B cell (primary cell): ENCODE results near the gene RGS7. TPM values are rescaled to one million over a fixed set of nuclear protein-coding genes. Genes with fewer than 3 reads are reported as not detected.

Experiments used
- ATAC-seq: fragments of 200-7000 bp; cut with Tn5 transposase; one replicate; pipeline ENCODE4 v1.10.0; 2021; ENCODE audit warnings: low read depth, mild to moderate bottlenecking, moderate number of reproducible peaks, moderate library complexity
- CTCF ChIA-PET: fragments of 350-600 bp; sonication (Branson Sonifier 250); formaldehyde crosslinking; loops from one replicate; lab custom pipeline; 2021; ENCODE audit warnings: antibody characterized with exemption, inconsistent platforms; lab: Charles Lee
- POLR2A ChIA-PET: fragments of 350-600 bp; sonication (Branson Sonifier 250); formaldehyde crosslinking; loops from one replicate; lab custom pipeline; 2021; ENCODE audit warnings: antibody characterized with exemption; lab: Charles Lee
- DNase-seq: peaks from one replicate; pipeline ENCODE4 v3.0.0; 2013
- H2AFZ ChIP-seq: 2 replicates; pipeline ENCODE4 v1.6.1; 2012; ENCODE audit warnings: mild to moderate bottlenecking, low read depth, low read length; ENCODE audit not compliant: insufficient read depth, poor library complexity, severe bottlenecking
- H3K27ac ChIP-seq, 2 donors: 1 replicate in 1 of 2; 2 replicates in 1 of 2; pipeline ENCODE4 v1.5.1; 2012 to 2013; ENCODE audit warnings: low read length in 2 of 2, mild to moderate bottlenecking in 2 of 2, moderate library complexity in 1 of 2
- H3K27me3 ChIP-seq, 4 experiments: fragments of 200-600 bp in 1 of 4; sonication (generic) in 1 of 4; replicated peaks in 1 of 4; 1 replicate in 2 of 4; 2 replicates in 2 of 4; pipeline versions ENCODE4 v1.6.1 to v1.7.0; 2013 to 2016; ENCODE audit warnings: low read length in 3 of 4, mild to moderate bottlenecking in 2 of 4, mixed read lengths in 1 of 4, moderate library complexity in 1 of 4; ENCODE audit not compliant: insufficient read depth in 4 of 4, control insufficient read depth in 3 of 4; ENCODE audit errors: control extremely low read depth in 1 of 4
- H3K36me3 ChIP-seq, 2 experiments: replicated peaks in 1 of 2; 1 replicate in 1 of 2; 2 replicates in 1 of 2; pipeline versions ENCODE4 v1.6.1 to v1.7.1; 2013; ENCODE audit warnings: low read length in 1 of 2; ENCODE audit not compliant: insufficient read depth in 2 of 2, control insufficient read depth in 1 of 2; ENCODE audit errors: control extremely low read depth in 1 of 2, extremely low read depth in 1 of 2
- H3K4me1 ChIP-seq, 2 donors: fragments of 200-600 bp in 1 of 2; sonication (generic) in 1 of 2; 1 replicate in 1 of 2; 2 replicates in 1 of 2; pipeline versions ENCODE4 v1.5.1 to v1.6.1; 2013 to 2017; ENCODE audit warnings: low read length in 2 of 2; ENCODE audit not compliant: control insufficient read depth in 2 of 2, insufficient read depth in 2 of 2
- H3K4me2 ChIP-seq: replicated peaks from 2 replicates; pipeline ENCODE3; 2012; ENCODE audit warnings: mild to moderate bottlenecking, low read depth, low read length; ENCODE audit not compliant: poor library complexity, severe bottlenecking
- H3K4me3 ChIP-seq, 5 experiments: fragments of 200-600 bp in 1 of 5; sonication (generic) in 1 of 5; 1 replicate in 3 of 5; 2 replicates in 2 of 5; pipeline versions ENCODE4 v1.5.1 to v1.7.0; 2011 to 2016; ENCODE audit warnings: low read length in 4 of 5, mild to moderate bottlenecking in 4 of 5, low read depth in 2 of 5, control low read depth in 1 of 5, moderate library complexity in 1 of 5; ENCODE audit not compliant: insufficient read depth in 1 of 5; ENCODE audit errors: control extremely low read depth in 1 of 5, extremely low read depth in 1 of 5
- H3K79me2 ChIP-seq: fragments of 200-600 bp; sonication (generic); one replicate; pipeline ENCODE4 v1.6.0; 2016; ENCODE audit warnings: low read length; ENCODE audit not compliant: control insufficient read depth, insufficient read depth
- H3K9ac ChIP-seq: fragments of 200-600 bp; sonication (generic); 2 replicates; pipeline ENCODE4 v1.6.1; 2017; ENCODE audit warnings: mild to moderate bottlenecking, low read length, moderate library complexity
- H3K9me3 ChIP-seq, 3 donors: one replicate each; pipeline versions ENCODE4 v1.6.1 to v1.7.1; 2013; ENCODE audit warnings: low read length in 2 of 3; ENCODE audit not compliant: control insufficient read depth in 2 of 3, insufficient read depth in 1 of 3; ENCODE audit errors: control extremely low read depth in 1 of 3
- H4K20me1 ChIP-seq: 2 replicates; pipeline ENCODE4 v1.6.0; 2012; ENCODE audit warnings: mild to moderate bottlenecking, low read length; ENCODE audit not compliant: insufficient read depth, control insufficient read depth, poor library complexity, severe bottlenecking
- H3K27ac Mint-ChIP-seq: one replicate; pipeline ENCODE4 v1.8.0; 2021; ENCODE audit warnings: mixed read lengths
- H3K27me3 Mint-ChIP-seq: one replicate; pipeline ENCODE4 v1.8.0; 2021; ENCODE audit warnings: mixed read lengths
- H3K4me1 Mint-ChIP-seq: one replicate; pipeline ENCODE4 v1.8.0; 2021; ENCODE audit warnings: mixed read lengths
- H3K4me3 Mint-ChIP-seq: one replicate; pipeline ENCODE4 v1.8.0; 2021; ENCODE audit warnings: mixed read lengths
- H3K9me3 Mint-ChIP-seq: one replicate; pipeline ENCODE4 v1.8.0; 2022; ENCODE audit warnings: mixed read lengths; ENCODE audit not compliant: insufficient read depth
- CTCF ChIP-seq: fragments of 200-600 bp; IDR thresholded peaks from one replicate; pipeline ENCODE4 v1.8.0; 2022; ENCODE audit warnings: antibody characterized with exemption, mild to moderate bottlenecking
- EZH2 ChIP-seq: IDR thresholded peaks from 2 replicates; pipeline ENCODE4 v1.6.1; 2012; ENCODE audit warnings: borderline replicate concordance, low read depth, mild to moderate bottlenecking, moderate library complexity, low read length; ENCODE audit not compliant: insufficient read depth, poor library complexity, severe bottlenecking
- WGBS: methylation state at CpG from one replicate; pipeline ENCODE4 v1.1.5; 2013; ENCODE audit warnings: missing lambda C conversion rate; ENCODE audit not compliant: insufficient coverage; 5-methylcytosine and 5-hydroxymethylcytosine counted together
- intact Hi-C: fragments of 100-400 bp; cut with micrococcal nuclease; formaldehyde crosslinking; loops from one replicate; pipeline ENCODE4 v1.10.0; 2022
- polyA plus RNA-seq: library from polyadenylated mRNA; depleted of rRNA; stranded (reverse); fragments of >200 nt; gene quantifications from 2 replicates; pipeline ENCODE4 v1.2.3, GENCODE V29; 2012
- total RNA-seq, 2 donors: library from RNA; stranded (reverse); fragments of 120-200 nt in 1 of 2; gene quantifications; 1 replicate in 1 of 2; 2 replicates in 1 of 2; pipeline versions ENCODE4 v1.2.3 to v1.2.4, GENCODE V29; 2013 to 2022

RGS7 gene
- total and polyA plus RNA-seq, 2 donors (not counting 1 experiment from before 2014, with no cell fraction given), result 0.15 to 1.8 TPM

DNA sequence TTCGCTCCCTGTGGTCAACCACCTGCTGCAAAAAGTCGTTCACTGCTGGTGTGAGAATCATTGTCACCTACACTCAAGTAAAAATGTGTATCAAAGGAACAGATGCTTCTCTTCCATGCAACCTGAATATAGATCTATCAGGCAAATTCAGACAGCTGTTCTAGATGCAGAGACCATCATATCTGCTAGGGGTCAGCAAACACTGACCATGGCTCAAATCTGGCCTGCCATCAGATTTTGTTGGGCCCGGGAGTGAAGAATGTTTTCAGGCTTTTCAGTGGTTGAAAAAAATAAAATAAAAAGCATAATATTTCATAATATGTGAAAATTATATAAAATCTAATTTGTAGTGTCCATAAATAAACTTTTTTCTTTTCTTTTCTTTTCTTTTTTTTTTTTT is 199.6 kb downstream of the RGS7 start:
- no peaks in the 10 kb centered on the region for H3K9me3 ChIP-seq
- Mint-ChIP-seq H3K4me3 (no peak overlapping the region), H3K27me3 (no peaks in the 10 kb centered on the region), H3K27ac (no peak overlapping the region), H3K4me1 (peaks cover 4% of the 10 kb centered on the region), H3K9me3 (peaks cover 2% of the 10 kb centered on the region)
- no peak for TF ChIP-seq CTCF
- no peak for TF ChIP-seq EZH2
- H3K27me3 ChIP-seq, result no peaks in the 10 kb centered on the region
- DNase-seq (no peak), ATAC-seq (no peak)
- no peak overlapping the region for H3K4me3 ChIP-seq
- ChIA-PET POLR2A (no interaction called here), CTCF (interaction anchor here (0.7 kb wide), 1 partner anchor 396 kb away, joined by 3 read pairs; no protein-coding TSS in a partner anchor)
- H2AFZ ChIP-seq, result no peak overlapping the region
- no peaks in the 10 kb centered on the region for H4K20me1 ChIP-seq
- H3K4me2 ChIP-seq, result no peak overlapping the region
- H3K4me1 ChIP-seq, result no peaks in the 10 kb centered on the region
- intact Hi-C loops, result no loop called here
- H3K36me3 ChIP-seq, result no peaks in the 10 kb centered on the region
- H3K79me2 ChIP-seq, result no peaks in the 10 kb centered on the region
- H3K27ac ChIP-seq, result no peak overlapping the region
- no peak overlapping the region for H3K9ac ChIP-seq
- 86% methylated on average over 2 of the region's 3 CpGs for WGBS

DNA sequence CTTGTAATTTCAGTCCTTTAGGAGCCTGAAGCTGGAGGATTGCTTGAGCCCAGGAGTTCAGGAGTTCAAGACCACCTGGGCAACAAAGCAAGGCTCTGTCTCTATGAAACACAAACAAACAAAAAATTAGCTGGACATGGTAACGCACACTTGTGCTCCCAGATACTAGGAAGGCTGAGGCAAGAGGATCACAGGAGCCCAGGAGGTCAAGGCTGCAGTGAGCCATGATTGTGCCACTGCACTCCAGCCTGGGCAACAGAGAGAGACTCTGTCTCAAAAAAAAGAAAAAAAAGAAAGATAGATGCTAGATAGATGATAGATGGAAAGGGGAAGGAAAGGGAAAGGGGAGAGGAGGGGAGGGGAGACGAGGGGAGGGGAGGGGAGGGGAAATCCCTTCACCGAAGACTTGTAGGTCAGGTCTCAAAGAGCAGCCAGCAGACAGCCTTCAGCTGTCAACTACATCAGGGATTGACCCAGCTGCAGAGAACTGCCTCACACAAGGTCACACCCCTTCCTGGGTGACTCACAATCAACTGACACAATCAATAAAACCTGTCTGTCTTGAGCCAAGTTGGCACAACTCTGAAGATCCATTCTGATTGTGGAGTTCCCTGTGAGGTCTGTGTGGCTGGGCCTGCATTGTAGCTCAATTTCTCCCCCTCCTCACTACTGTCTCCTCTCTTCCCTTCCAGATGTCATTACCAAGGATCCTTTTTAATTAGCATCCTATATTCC is 200.6 kb downstream of the RGS7 start:
- ChIA-PET POLR2A (no interaction called here), CTCF (no interaction called here)
- Histone ChIP-seq H3K4me1 (no peaks in the 10 kb centered on the region), H3K79me2 (no peaks in the 10 kb centered on the region), H3K27me3 (no peaks in the 10 kb centered on the region), H3K9ac (no peak overlapping the region), H3K9me3 (no peaks in the 10 kb centered on the region), H4K20me1 (no peaks in the 10 kb centered on the region), H2AFZ (no peak overlapping the region), H3K4me3 (no peak overlapping the region), H3K27ac (no peak overlapping the region), H3K4me2 (no peak overlapping the region), H3K36me3 (no peaks in the 10 kb centered on the region)
- H3K27ac Mint-ChIP-seq, result no peak overlapping the region
- H3K4me1 Mint-ChIP-seq, result peaks cover 4% of the 10 kb centered on the region
- WGBS, result 100% methylated on average over 1 of the region's 3 CpGs
- no peak for ATAC-seq
- no peak for DNase-seq
- no peaks in the 10 kb centered on the region for H3K27me3 Mint-ChIP-seq
- intact Hi-C loops, result no loop called here
- H3K9me3 Mint-ChIP-seq, result peaks cover 2% of the 10 kb centered on the region
- no peak overlapping the region for H3K4me3 Mint-ChIP-seq
- TF ChIP-seq EZH2 (no peak), CTCF (no peak)
